ENCODE measurements around the gene MTFR2. TPM values are rescaled to one million over a fixed set of nuclear protein-coding genes. Genes with fewer than 3 reads are reported as not detected.

The MTFR2 gene
- total and polyA plus RNA-seq, 2 of the 13 experiments (the other 11 are each of a cell fraction or from before 2014, with no cell fraction given) = 6.7 to 10.7 TPM

DNA sequence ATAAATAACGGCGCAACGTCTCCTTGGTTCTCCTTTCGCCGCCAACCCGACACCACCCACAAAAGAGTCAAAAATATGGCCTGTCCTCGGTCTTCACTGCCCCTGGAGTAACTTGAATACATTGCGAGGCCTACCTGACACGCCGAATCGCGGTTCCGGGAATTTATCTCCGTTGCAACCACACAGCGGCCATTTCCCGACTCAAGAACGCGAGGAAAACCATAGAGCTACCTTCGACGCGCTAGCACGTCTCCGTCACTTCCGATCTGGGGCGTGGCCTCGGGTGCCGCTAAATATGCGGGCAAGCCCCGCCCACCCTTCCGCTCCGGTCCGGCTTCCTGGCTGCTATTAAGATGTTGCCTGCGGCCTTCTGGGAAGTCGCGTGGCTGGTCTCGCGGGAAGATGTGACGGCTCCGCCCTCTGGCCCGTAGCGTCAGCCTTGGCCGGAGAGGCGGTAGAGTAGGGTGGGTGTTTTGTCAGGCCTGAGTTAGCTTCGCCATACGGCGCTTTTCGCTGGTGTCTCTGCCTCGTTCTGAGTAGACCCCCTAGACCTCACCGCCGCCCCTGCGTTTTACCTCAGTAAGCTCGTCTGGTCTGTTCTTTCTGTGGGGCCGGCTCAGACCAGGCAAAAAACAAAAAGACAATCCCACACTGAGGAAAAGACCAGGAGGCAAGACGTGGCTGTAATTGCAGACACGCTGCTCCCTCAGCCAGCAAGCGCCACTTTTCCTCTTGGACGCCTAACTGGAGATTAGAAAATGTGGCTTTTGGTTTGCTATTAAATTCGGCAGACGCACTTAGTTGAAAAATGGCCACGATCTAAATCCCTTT lies 39.7 kb upstream of the MTFR2 start, which contains the start of gene BCLAF1 (continued):
- TF ChIP-seq, protein P1, sequence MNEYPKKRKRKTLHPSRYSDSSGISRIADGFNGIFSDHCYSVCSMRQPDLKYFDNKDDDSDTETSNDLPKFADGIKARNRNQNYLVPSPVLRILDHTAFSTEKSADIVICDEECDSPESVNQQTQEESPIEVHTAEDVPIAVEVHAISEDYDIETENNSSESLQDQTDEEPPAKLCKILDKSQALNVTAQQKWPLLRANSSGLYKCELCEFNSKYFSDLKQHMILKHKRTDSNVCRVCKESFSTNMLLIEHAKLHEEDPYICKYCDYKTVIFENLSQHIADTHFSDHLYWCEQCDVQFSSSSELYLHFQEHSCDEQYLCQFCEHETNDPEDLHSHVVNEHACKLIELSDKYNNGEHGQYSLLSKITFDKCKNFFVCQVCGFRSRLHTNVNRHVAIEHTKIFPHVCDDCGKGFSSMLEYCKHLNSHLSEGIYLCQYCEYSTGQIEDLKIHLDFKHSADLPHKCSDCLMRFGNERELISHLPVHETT (CRISPR knock-in tag; conservative IDR thresholded peaks at IDR 0.05) = 0 out of 2 replicates have a peak, but pooled peaks have one; percentile 75
- TF ChIP-seq ZNF160 (CRISPR knock-in tag; IDR thresholded peaks at IDR 0.05) (no peak), BORCS8-MEF2B (CRISPR knock-in tag; IDR thresholded peaks at IDR 0.05) (peak; percentile 89), SMAD9 (CRISPR knock-in tag; IDR thresholded peaks at IDR 0.05) (peak; percentile 27; the same call in 1 of the 2 replicates), FOXA3 (CRISPR knock-in tag; IDR thresholded peaks at IDR 0.05) (peak; percentile 72), MNT (IDR thresholded peaks at IDR 0.05) (peak; percentile 48; the same call in 1 of the 2 replicates), NONO (IDR thresholded peaks at IDR 0.05) (no peak), NONO (CRISPR knock-in tag; conservative IDR thresholded peaks at IDR 0.05) (peak; percentile 90), SP1 (IDR thresholded peaks at IDR 0.05) (peak; percentile 65; the same call in 1 of the 2 replicates), SP1 (CRISPR knock-in tag; IDR thresholded peaks at IDR 0.05) (peak; percentile 94), IRX3 (CRISPR knock-in tag; IDR thresholded peaks at IDR 0.05; ENCODE audit: borderline replicate concordance, low read depth) (peak; percentile 89), SSRP1 (CRISPR knock-in tag; IDR thresholded peaks at IDR 0.05) (peak; percentile 12; the same call in 1 of the 2 replicates), KDM1A (CRISPR knock-in tag; IDR thresholded peaks at IDR 0.05) (no peak), MAFG (CRISPR knock-in tag; IDR thresholded peaks at IDR 0.05) (no peak), ZNF317 (CRISPR knock-in tag; IDR thresholded peaks at IDR 0.05) (peak; percentile 6), SOX5 (CRISPR knock-in tag; IDR thresholded peaks at IDR 0.05; ENCODE audit: borderline replicate concordance) (peak; percentile 66; the same call in 1 of the 2 replicates), ZNF557 (CRISPR knock-in tag; IDR thresholded peaks at IDR 0.05) (no peak), PTBP1 (IDR thresholded peaks at IDR 0.05; ENCODE audit: low read depth, low read length, poor library complexity, severe bottlenecking) (no peak), HMG20B (CRISPR knock-in tag; conservative IDR thresholded peaks at IDR 0.05) (no peak; the same call in none of the 2 replicates), ZNF780A (CRISPR knock-in tag; IDR thresholded peaks at IDR 0.05) (no peak)
- TF ChIP-seq, protein P2, sequence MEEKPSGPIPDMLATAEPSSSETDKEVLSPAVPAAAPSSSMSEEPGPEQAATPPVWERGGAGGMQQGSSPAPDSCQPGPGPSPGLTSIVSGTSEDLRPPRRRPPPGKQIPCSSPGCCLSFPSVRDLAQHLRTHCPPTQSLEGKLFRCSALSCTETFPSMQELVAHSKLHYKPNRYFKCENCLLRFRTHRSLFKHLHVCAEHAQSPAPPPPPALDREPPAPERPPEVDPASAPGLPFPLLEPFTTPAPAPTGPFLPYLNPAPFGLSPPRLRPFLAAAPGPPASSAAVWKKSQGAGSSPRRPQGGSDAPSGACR (CRISPR knock-in tag; IDR thresholded peaks at IDR 0.05) = no peak; the same call in 1 of the 2 replicates
- TF ChIP-seq, protein P3, sequence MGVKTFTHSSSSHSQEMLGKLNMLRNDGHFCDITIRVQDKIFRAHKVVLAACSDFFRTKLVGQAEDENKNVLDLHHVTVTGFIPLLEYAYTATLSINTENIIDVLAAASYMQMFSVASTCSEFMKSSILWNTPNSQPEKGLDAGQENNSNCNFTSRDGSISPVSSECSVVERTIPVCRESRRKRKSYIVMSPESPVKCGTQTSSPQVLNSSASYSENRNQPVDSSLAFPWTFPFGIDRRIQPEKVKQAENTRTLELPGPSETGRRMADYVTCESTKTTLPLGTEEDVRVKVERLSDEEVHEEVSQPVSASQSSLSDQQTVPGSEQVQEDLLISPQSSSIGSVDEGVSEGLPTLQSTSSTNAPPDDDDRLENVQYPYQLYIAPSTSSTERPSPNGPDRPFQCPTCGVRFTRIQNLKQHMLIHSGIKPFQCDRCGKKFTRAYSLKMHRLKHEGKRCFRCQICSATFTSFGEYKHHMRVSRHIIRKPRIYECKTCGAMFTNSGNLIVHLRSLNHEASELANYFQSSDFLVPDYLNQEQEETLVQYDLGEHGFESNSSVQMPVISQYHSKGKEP (CRISPR knock-in tag; IDR thresholded peaks at IDR 0.05) = 0 out of 2 replicates have a peak, but pooled peaks have one; percentile 37
- TF ChIP-seq, protein P4, sequence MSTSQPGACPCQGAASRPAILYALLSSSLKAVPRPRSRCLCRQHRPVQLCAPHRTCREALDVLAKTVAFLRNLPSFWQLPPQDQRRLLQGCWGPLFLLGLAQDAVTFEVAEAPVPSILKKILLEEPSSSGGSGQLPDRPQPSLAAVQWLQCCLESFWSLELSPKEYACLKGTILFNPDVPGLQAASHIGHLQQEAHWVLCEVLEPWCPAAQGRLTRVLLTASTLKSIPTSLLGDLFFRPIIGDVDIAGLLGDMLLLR (CRISPR knock-in tag; IDR thresholded peaks at IDR 0.05) = peak; percentile 68; the same call in 1 of the 2 replicates

Measured in HepG2 (cell line).